Natural killer cell (primary cell): ENCODE results near the gene IRF3. TPM values are rescaled to one million over a fixed set of nuclear protein-coding genes. Genes with fewer than 3 reads are reported as not detected.

Source experiments
- ATAC-seq, 3 donors: fragments of 150-1000 bp in 2 of 3; fragments of 200-7000 bp in 1 of 3; cut with Tn5 transposase; 1 replicate in 1 of 3; 2 replicates in 2 of 3; pipeline ENCODE4 v1.10.0; 2021; ENCODE audit warnings: mild to moderate bottlenecking in 2 of 3, moderate library complexity in 2 of 3
- DNase-seq, 2 donors: peaks; one replicate each; pipeline versions ENCODE4 v3.0.0 to v3.0.0-alpha.2; 2013 to 2021; ENCODE audit warnings: mixed read lengths in 1 of 2
- H3K27ac ChIP-seq: one replicate; pipeline ENCODE4 v1.5.1; 2013; ENCODE audit warnings: mild to moderate bottlenecking, low read length
- H3K27me3 ChIP-seq: one replicate; pipeline ENCODE4 v1.6.1; 2013; ENCODE audit warnings: low read length; ENCODE audit not compliant: control insufficient read depth, insufficient read depth
- H3K36me3 ChIP-seq: one replicate; pipeline ENCODE4 v1.6.1; 2013; ENCODE audit warnings: low read length; ENCODE audit not compliant: control insufficient read depth, insufficient read depth
- H3K4me1 ChIP-seq: one replicate; pipeline ENCODE4 v1.6.1; 2013; ENCODE audit warnings: low read length; ENCODE audit not compliant: control insufficient read depth, insufficient read depth
- H3K4me3 ChIP-seq: one replicate; pipeline ENCODE4 v1.5.1; 2013; ENCODE audit warnings: low read length
- H3K9me3 ChIP-seq: one replicate; pipeline ENCODE4 v1.6.1; 2013; ENCODE audit warnings: low read length; ENCODE audit not compliant: control insufficient read depth, insufficient read depth
- H3K27ac Mint-ChIP-seq, 2 donors: one replicate each; pipeline ENCODE4 v1.8.0; 2022; ENCODE audit warnings: mild to moderate bottlenecking in 2 of 2, mixed read lengths in 2 of 2, moderate library complexity in 1 of 2
- H3K27me3 Mint-ChIP-seq, 2 donors: one replicate each; pipeline ENCODE4 v1.8.0; 2022; ENCODE audit warnings: low read depth in 2 of 2, mixed read lengths in 2 of 2
- H3K36me3 Mint-ChIP-seq: one replicate; pipeline ENCODE4 v1.8.0; 2022; ENCODE audit warnings: mixed read lengths
- H3K4me1 Mint-ChIP-seq, 2 donors: one replicate each; pipeline ENCODE4 v1.8.0; 2022; ENCODE audit warnings: mixed read lengths in 2 of 2
- H3K4me3 Mint-ChIP-seq: one replicate; pipeline ENCODE4 v1.8.0; 2022; ENCODE audit warnings: mild to moderate bottlenecking, moderate library complexity, mixed read lengths
- H3K9me3 Mint-ChIP-seq, 2 donors: one replicate each; pipeline ENCODE4 v1.8.0; 2022; ENCODE audit warnings: mixed read lengths in 2 of 2
- CTCF ChIP-seq: fragments of 200-600 bp; IDR thresholded peaks from one replicate; pipeline ENCODE4 v1.8.0; 2022; ENCODE audit warnings: antibody characterized with exemption
- WGBS: methylation state at CpG from one replicate; pipeline ENCODE4 v1.1.7; 2013; ENCODE audit warnings: missing lambda C conversion rate; ENCODE audit not compliant: insufficient coverage; 5-methylcytosine and 5-hydroxymethylcytosine counted together
- intact Hi-C: fragments of 100-400 bp; cut with micrococcal nuclease; formaldehyde crosslinking; loops from one replicate; pipeline ENCODE4 v1.14.2; 2022
- total RNA-seq, 4 donors: library from RNA; stranded (reverse); fragments of 120-200 nt in 1 of 4; gene quantifications; one replicate each; pipeline versions ENCODE4 v1.2.3 to v1.2.4, GENCODE V29; 2013 to 2022

IRF3 gene
- total RNA-seq, 3 donors from 2014 or later (not counting 1 experiment from before 2014, with no cell fraction given) = 176 to 184 (median 179) TPM

- Mint-ChIP-seq H3K4me3 (no peak overlapping the region), H3K36me3 (no peaks in the 10 kb centered on the region), H3K27ac (no peak overlapping the region), H3K4me1 (peaks cover 0 to 5% of the 10 kb centered on the region in 2 donors), H3K27me3 (peaks cover 4 to 7% of the 10 kb centered on the region in 2 donors), H3K9me3 (no peaks in the 10 kb centered on the region)
- ATAC-seq (no peak), DNase-seq (no peak)
- TF ChIP-seq CTCF = no peak
- Histone ChIP-seq H3K4me3 (no peak overlapping the region), H3K36me3 (no peaks in the 10 kb centered on the region), H3K9me3 (no peaks in the 10 kb centered on the region), H3K27me3 (no peaks in the 10 kb centered on the region), H3K27ac (no peak overlapping the region), H3K4me1 (no peaks in the 10 kb centered on the region)
- intact Hi-C loops = no loop called here
- WGBS = 95% methylated on average over 18 of the region's 20 CpGs
These were observed 44.8 kb upstream of the IRF3 start for GRCh38 chr19:49710372-49710951.

- Mint-ChIP-seq H3K27me3 (peaks cover 0 to 7% of the 10 kb centered on the region in 2 donors), H3K4me3 (no peak overlapping the region), H3K9me3 (no peaks in the 10 kb centered on the region), H3K36me3 (no peaks in the 10 kb centered on the region), H3K27ac (no peak overlapping the region), H3K4me1 (no peaks in the 10 kb centered on the region)
- no peak for TF ChIP-seq CTCF
- Histone ChIP-seq H3K27ac (no peak overlapping the region), H3K4me3 (no peak overlapping the region), H3K27me3 (no peaks in the 10 kb centered on the region), H3K4me1 (no peaks in the 10 kb centered on the region), H3K9me3 (no peaks in the 10 kb centered on the region), H3K36me3 (no peaks in the 10 kb centered on the region)
- intact Hi-C loops = no loop called here
- no peak for ATAC-seq
- 91% methylated on average over 16 of the region's 16 CpGs for WGBS
- DNase-seq = no peak
These were observed 40.3 kb upstream of the IRF3 start for GRCh38 chr19:49705919-49706318.

- H3K9me3 ChIP-seq = no peaks in the 10 kb centered on the region
- Mint-ChIP-seq H3K36me3 (no peaks in the 10 kb centered on the region), H3K9me3 (no peaks in the 10 kb centered on the region), H3K4me3 (no peak overlapping the region), H3K4me1 (no peaks in the 10 kb centered on the region), H3K27me3 (peaks cover 0 to under 1% of the 10 kb centered on the region in 2 donors), H3K27ac (no peak overlapping the region)
- DNase-seq (no peak), ATAC-seq (no peak)
- H3K27ac ChIP-seq = no peak overlapping the region
- intact Hi-C loops = no loop called here
- H3K4me1 ChIP-seq = no peaks in the 10 kb centered on the region
- TF ChIP-seq CTCF = no peak
- H3K36me3 ChIP-seq = no peaks in the 10 kb centered on the region
- no peaks in the 10 kb centered on the region for H3K27me3 ChIP-seq
- H3K4me3 ChIP-seq = no peak overlapping the region
- WGBS = 81% methylated on average over 22 of the region's 22 CpGs
These were observed 39.4 kb upstream of the IRF3 start for GRCh38 chr19:49704888-49705642.
